Measurements from ENCODE around the gene GLI1.

The GLI1 gene

GRCh38 chr12:57497223-57498131, 37.9 kb downstream of the GLI1 start:
- H3K9me2 ChIP-seq (replicated peaks; ENCODE audit: insufficient read depth, low read length): no peaks in the 10 kb centered on the region
- no peak overlapping the region for H3K4me2 ChIP-seq (ENCODE audit: low read depth, low read length, poor library complexity, severe bottlenecking)
- no peak overlapping the region for H2AFZ ChIP-seq (ENCODE audit: low read depth, low read length, severe bottlenecking)
- H3F3A ChIP-seq (ENCODE audit: insufficient read depth): 0 out of 2 replicates have a peak, but pooled peaks cover 5% of the 10 kb centered on the region
- no peak overlapping the region for H3K9ac ChIP-seq (ENCODE audit: low read length)
- no peaks in the 10 kb centered on the region for H4K20me1 ChIP-seq (ENCODE audit: low read depth, low read length)
- TF ChIP-seq CTCF (IDR thresholded peaks at IDR 0.05; ENCODE audit: insufficient read depth, low read length, poor library complexity, severe bottlenecking) (no peak), EZH2phosphoT487 (conservative IDR thresholded peaks at IDR 0.05; ENCODE audit: low read length) (no peak)
- H3K27me3 ChIP-seq (ENCODE audit: low read length): no peaks in the 10 kb centered on the region
- no peaks in the 10 kb centered on the region for H3K79me2 ChIP-seq (ENCODE audit: insufficient read depth, low read length)
- peaks cover 32% of the 10 kb centered on the region for H3K36me3 ChIP-seq (ENCODE audit: low read length)
- no peak overlapping the region for H3K4me3 ChIP-seq (ENCODE audit: insufficient read depth, low read length, poor library complexity, severe bottlenecking)
- H3K9me3 ChIP-seq (ENCODE audit: insufficient read depth, low read length): no peaks in the 10 kb centered on the region
- no peak overlapping the region for H3K27ac ChIP-seq (ENCODE audit: low read depth, low read length)

- Histone ChIP-seq H3K9me2 (replicated peaks; ENCODE audit: insufficient read depth, low read length) (no peaks in the 10 kb centered on the region), H3K9me3 (ENCODE audit: insufficient read depth, low read length) (no peaks in the 10 kb centered on the region), H3K4me2 (ENCODE audit: low read depth, low read length, poor library complexity, severe bottlenecking) (no peak overlapping the region), H3K27me3 (ENCODE audit: low read length) (no peaks in the 10 kb centered on the region), H3K36me3 (ENCODE audit: low read length) (peaks cover 26% of the 10 kb centered on the region), H3K9ac (ENCODE audit: low read length) (no peak overlapping the region), H3F3A (ENCODE audit: insufficient read depth) (no peaks in the 10 kb centered on the region), H2AFZ (ENCODE audit: low read depth, low read length, severe bottlenecking) (no peak overlapping the region), H3K27ac (ENCODE audit: low read depth, low read length) (no peak overlapping the region), H3K79me2 (ENCODE audit: insufficient read depth, low read length) (no peaks in the 10 kb centered on the region), H3K4me3 (ENCODE audit: insufficient read depth, low read length, poor library complexity, severe bottlenecking) (no peak overlapping the region), H4K20me1 (ENCODE audit: low read depth, low read length) (no peaks in the 10 kb centered on the region)
- no peak for TF ChIP-seq CTCF (IDR thresholded peaks at IDR 0.05; ENCODE audit: insufficient read depth, low read length, poor library complexity, severe bottlenecking)
- TF ChIP-seq EZH2phosphoT487 (conservative IDR thresholded peaks at IDR 0.05; ENCODE audit: low read length): no peak
Observed at GRCh38 chr12:57498132-57498502, 38.5 kb downstream of the GLI1 start.

GRCh38 chr12:57498571-57498970, 39.0 kb downstream of the GLI1 start:
- H3K4me2 ChIP-seq (ENCODE audit: low read depth, low read length, poor library complexity, severe bottlenecking): no peak overlapping the region
- H3K79me2 ChIP-seq (ENCODE audit: insufficient read depth, low read length): no peaks in the 10 kb centered on the region
- H3K27me3 ChIP-seq (ENCODE audit: low read length): no peaks in the 10 kb centered on the region
- H3F3A ChIP-seq (ENCODE audit: insufficient read depth): no peaks in the 10 kb centered on the region
- H4K20me1 ChIP-seq (ENCODE audit: low read depth, low read length): no peaks in the 10 kb centered on the region
- no peak for TF ChIP-seq EZH2phosphoT487 (conservative IDR thresholded peaks at IDR 0.05; ENCODE audit: low read length)
- no peak for TF ChIP-seq CTCF (IDR thresholded peaks at IDR 0.05; ENCODE audit: insufficient read depth, low read length, poor library complexity, severe bottlenecking)
- H2AFZ ChIP-seq (ENCODE audit: low read depth, low read length, severe bottlenecking): no peak overlapping the region
- peaks cover 26% of the 10 kb centered on the region for H3K36me3 ChIP-seq (ENCODE audit: low read length)
- no peaks in the 10 kb centered on the region for H3K9me3 ChIP-seq (ENCODE audit: insufficient read depth, low read length)
- no peak overlapping the region for H3K4me3 ChIP-seq (ENCODE audit: insufficient read depth, low read length, poor library complexity, severe bottlenecking)
- no peaks in the 10 kb centered on the region for H3K9me2 ChIP-seq (replicated peaks; ENCODE audit: insufficient read depth, low read length)
- no peak overlapping the region for H3K9ac ChIP-seq (ENCODE audit: low read length)
- no peak overlapping the region for H3K27ac ChIP-seq (ENCODE audit: low read depth, low read length)
